Lower leg skin (tissue), 4 donors: Measurements from ENCODE around the gene ARHGAP40. TPM values are rescaled to one million over a fixed set of nuclear protein-coding genes. Genes with fewer than 3 reads are reported as not detected.

Experiments used
- DNase-seq, 2 donors: peaks; one replicate each; pipeline ENCODE4 v3.0.0-alpha.2; 2019; ENCODE audit warnings: low spot score in 2 of 2
- H3K4me3 ChIP-seq: fragments of 200-600 bp; sonication (generic); 2 replicates; pipeline ENCODE4 v1.5.1; 2017; ENCODE audit warnings: mild to moderate bottlenecking, low read depth; ENCODE audit not compliant: poor library complexity, severe bottlenecking
- POLR2A ChIP-seq, 2 donors: fragments of 450-650 bp; IDR thresholded peaks; one replicate each; pipeline ENCODE4 v1.6.1; 2016 to 2017; ENCODE audit warnings: antibody characterized with exemption in 2 of 2, mild to moderate bottlenecking in 1 of 2, moderate library complexity in 1 of 2
- WGBS, 2 donors: methylation state at CpG; one replicate each; pipeline ENCODE4 v1.1.5; 2018; 5-methylcytosine and 5-hydroxymethylcytosine counted together
- intact Hi-C: fragments of 100-400 bp; cut with DNase I; formaldehyde crosslinking; loops from one replicate; pipeline ENCODE4 v1.15.0; 2023; ENCODE audit warnings: low total_unique reads
- total RNA-seq, 4 donors: library from RNA; depleted of rRNA; stranded (reverse); fragments of >200 nt; gene quantifications; one replicate each; pipeline ENCODE4 v1.1.0, GENCODE V29; 2016
- TF ChIP-seq, protein P1 (sequence below), 3 donors: fragments of 450-650 bp; IDR thresholded peaks; one replicate each; pipeline ENCODE4 v1.5.1; 2016; ENCODE audit warnings: antibody characterized with exemption in 3 of 3, mild to moderate bottlenecking in 3 of 3, moderate library complexity in 2 of 3

The ARHGAP40 gene
- total RNA-seq, 4 donors from 2014 or later = 27.0 to 54.8 (median 45.9) TPM

DNA sequence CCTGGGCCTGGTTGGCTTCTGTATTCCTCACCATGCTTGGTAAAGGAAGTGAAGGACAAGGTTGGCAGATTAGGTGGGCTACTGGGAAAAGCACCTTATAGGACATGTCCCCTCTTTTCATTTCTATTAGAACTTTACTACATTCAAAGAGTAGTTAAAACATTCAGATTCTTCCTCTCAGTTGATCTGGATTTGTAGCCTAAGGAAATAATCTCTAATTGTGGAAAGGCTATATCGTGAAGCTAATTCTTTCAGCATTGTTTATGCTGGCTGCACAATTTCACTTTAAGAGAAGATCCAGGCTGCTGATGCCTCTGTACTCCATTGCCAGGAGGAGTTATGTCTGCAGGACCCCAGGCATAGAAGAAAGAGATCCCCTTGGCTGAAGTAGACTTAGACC, 58.8 kb downstream of the ARHGAP40 start:
- intact Hi-C loops = no loop called here
- 74 to 83% methylated on average over 1 of the region's 1 CpG for WGBS, 2 donors

GRCh38 chr20:38663660-38664059, 62.1 kb downstream of the ARHGAP40 start:
- intact Hi-C loops = no loop called here
- TF ChIP-seq, protein P1, sequence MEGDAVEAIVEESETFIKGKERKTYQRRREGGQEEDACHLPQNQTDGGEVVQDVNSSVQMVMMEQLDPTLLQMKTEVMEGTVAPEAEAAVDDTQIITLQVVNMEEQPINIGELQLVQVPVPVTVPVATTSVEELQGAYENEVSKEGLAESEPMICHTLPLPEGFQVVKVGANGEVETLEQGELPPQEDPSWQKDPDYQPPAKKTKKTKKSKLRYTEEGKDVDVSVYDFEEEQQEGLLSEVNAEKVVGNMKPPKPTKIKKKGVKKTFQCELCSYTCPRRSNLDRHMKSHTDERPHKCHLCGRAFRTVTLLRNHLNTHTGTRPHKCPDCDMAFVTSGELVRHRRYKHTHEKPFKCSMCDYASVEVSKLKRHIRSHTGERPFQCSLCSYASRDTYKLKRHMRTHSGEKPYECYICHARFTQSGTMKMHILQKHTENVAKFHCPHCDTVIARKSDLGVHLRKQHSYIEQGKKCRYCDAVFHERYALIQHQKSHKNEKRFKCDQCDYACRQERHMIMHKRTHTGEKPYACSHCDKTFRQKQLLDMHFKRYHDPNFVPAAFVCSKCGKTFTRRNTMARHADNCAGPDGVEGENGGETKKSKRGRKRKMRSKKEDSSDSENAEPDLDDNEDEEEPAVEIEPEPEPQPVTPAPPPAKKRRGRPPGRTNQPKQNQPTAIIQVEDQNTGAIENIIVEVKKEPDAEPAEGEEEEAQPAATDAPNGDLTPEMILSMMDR (IDR thresholded peaks at IDR 0.05) = no peak
- TF ChIP-seq POLR2A (IDR thresholded peaks at IDR 0.05) = no peak
- DNase-seq = no peak
- WGBS, 2 donors = 78 to 84% methylated on average over 3 of the region's 3 CpGs
- no peak overlapping the region for H3K4me3 ChIP-seq

More for the DNA sequence above, 58.8 kb downstream of the ARHGAP40 start:
- H3K4me3 ChIP-seq = no peak overlapping the region
- DNase-seq = no peak
- no peak for TF ChIP-seq POLR2A (IDR thresholded peaks at IDR 0.05)
- TF ChIP-seq, protein P1 (IDR thresholded peaks at IDR 0.05) = no peak

DNA sequence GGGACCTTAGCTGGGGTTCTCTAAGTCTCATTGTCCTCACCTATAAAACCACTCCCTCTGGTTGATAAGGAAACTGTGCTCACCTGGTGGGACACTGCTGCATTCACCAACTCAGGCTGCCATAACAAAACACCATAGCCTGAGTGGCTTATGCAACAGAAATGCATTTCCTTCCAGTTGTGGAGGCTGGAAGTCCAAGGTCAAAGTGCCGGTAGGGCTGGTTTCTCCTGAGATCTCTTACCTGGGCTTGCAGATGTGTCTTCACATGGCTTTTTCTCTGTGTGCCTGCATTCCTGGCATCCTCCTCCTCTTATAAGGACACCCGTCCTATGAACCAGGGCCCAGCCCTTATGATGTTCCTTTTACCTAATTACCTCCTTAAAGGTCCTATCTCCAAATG, 62.7 kb downstream of the ARHGAP40 start:
- TF ChIP-seq, protein P1 (IDR thresholded peaks at IDR 0.05) = no peak
- no peak overlapping the region for H3K4me3 ChIP-seq
- no peak for DNase-seq
- intact Hi-C loops = no loop called here
- 80 to 83% methylated on average over 2 of the region's 2 CpGs for WGBS, 2 donors

- no peak overlapping the region for H3K4me3 ChIP-seq
- DNase-seq = no peak
- TF ChIP-seq, protein P1 (IDR thresholded peaks at IDR 0.05) = no peak
- TF ChIP-seq POLR2A (IDR thresholded peaks at IDR 0.05) = no peak
- intact Hi-C loops = no loop called here
- WGBS, 2 donors = 34 to 38% methylated on average over 3 of the region's 3 CpGs
Measured at GRCh38 chr20:38665094-38665493, 63.5 kb downstream of the ARHGAP40 start.

- no peak overlapping the region for H3K4me3 ChIP-seq
- intact Hi-C loops = no loop called here
- no peak for DNase-seq
- WGBS, 2 donors = 66 to 74% methylated on average over 11 of the region's 11 CpGs
- TF ChIP-seq, protein P1 (IDR thresholded peaks at IDR 0.05) = no peak
- TF ChIP-seq POLR2A (IDR thresholded peaks at IDR 0.05) = no peak
Measured at GRCh38 chr20:38665506-38666285, 64.1 kb downstream of the ARHGAP40 start.
